SU-DHL-6 (cell line): ENCODE measurements around the gene SEMA6A.

Source experiments
- CTCF ChIP-seq: fragments of 200-600 bp; sonication (generic); IDR thresholded peaks from one replicate; pipeline ENCODE4 v1.5.1; 2017; ENCODE audit warnings: antibody characterized with exemption, mild to moderate bottlenecking, low read length, moderate library complexity; ENCODE audit not compliant: insufficient read depth, poor library complexity, severe bottlenecking
- EZH2phosphoT487 ChIP-seq: fragments of 200-600 bp; sonication (generic), shearing (Covaris generic); conservative IDR thresholded peaks from 2 replicates; pipeline ENCODE4 v1.6.1; 2018; ENCODE audit warnings: mild to moderate bottlenecking, antibody characterized with exemption, low read length, moderate library complexity, mixed read lengths

GRCh38 chr5:116522356-116523136 is 52.1 kb downstream of the SEMA6A start:
- no peak for TF ChIP-seq CTCF
- no peak for TF ChIP-seq EZH2phosphoT487
